H1 (cell line): ENCODE data around the gene PLA2G4E.

ENCODE experiments used
- EZH2 ChIP-seq: fragments of 200-600 bp; sonication (generic); IDR thresholded peaks from 2 replicates; pipeline ENCODE4 v1.7.1; 2012; ENCODE audit warnings: low read depth, mild to moderate bottlenecking, moderate library complexity, low read length, inconsistent platforms; ENCODE audit not compliant: severe bottlenecking
- JUND ChIP-seq: IDR thresholded peaks from 2 replicates; pipeline ENCODE4 v1.6.1; 2011; ENCODE audit warnings: mild to moderate bottlenecking, improper control_type of control experiment, low read length
- KDM5A ChIP-seq: fragments of 200-600 bp; IDR thresholded peaks from 2 replicates; pipeline ENCODE4 v1.7.1; 2012; ENCODE audit warnings: mild to moderate bottlenecking, low read length, inconsistent platforms, mixed read lengths
- MAFK ChIP-seq: IDR thresholded peaks from 2 replicates; pipeline ENCODE4 v1.6.1; 2012; ENCODE audit warnings: low read depth, mild to moderate bottlenecking, improper control_type of control experiment, low read length
- POLR2A ChIP-seq, 2 experiments: IDR thresholded peaks; 1 replicate in 1 of 2; 2 replicates in 1 of 2; pipeline ENCODE4 v1.6.1; 2011; ENCODE audit warnings: low read depth in 2 of 2, low read length in 2 of 2, mild to moderate bottlenecking in 2 of 2; ENCODE audit errors: control extremely low read depth in 1 of 2
- POLR2AphosphoS5 ChIP-seq: IDR thresholded peaks from 2 replicates; pipeline ENCODE4 v1.6.1; 2011; ENCODE audit warnings: low read depth, low read length
- RBBP5 ChIP-seq: IDR thresholded peaks from 2 replicates; pipeline ENCODE4 v1.7.1; 2012; ENCODE audit warnings: low read depth, mild to moderate bottlenecking, inconsistent platforms, low read length, moderate library complexity, borderline replicate concordance
- RXRA ChIP-seq: IDR thresholded peaks from 2 replicates; pipeline ENCODE4 v1.6.1; 2011; ENCODE audit warnings: low read depth, mild to moderate bottlenecking, low read length, moderate library complexity; ENCODE audit not compliant: insufficient read depth
- TBP ChIP-seq: IDR thresholded peaks from 2 replicates; pipeline ENCODE4 v1.6.1; 2011; ENCODE audit warnings: low read depth, low read length, improper control_type of control experiment
- TCF12 ChIP-seq: IDR thresholded peaks from 2 replicates; pipeline ENCODE4 v1.6.1; 2011; ENCODE audit warnings: low read depth, mild to moderate bottlenecking, low read length
- TF ChIP-seq, protein P1 (sequence below), 3 experiments: IDR thresholded peaks; 1 replicate in 2 of 3; 2 replicates in 1 of 3; pipeline versions ENCODE4 v1.5.1 to v1.6.1; 2011; ENCODE audit warnings: low read length in 3 of 3, mild to moderate bottlenecking in 3 of 3, inconsistent platforms in 2 of 3, low read depth in 1 of 3, moderate library complexity in 1 of 3; ENCODE audit not compliant: insufficient read depth in 1 of 3; ENCODE audit errors: control extremely low read depth in 1 of 3
- TF ChIP-seq, protein P2 (sequence below): fragments of 300-600 bp; sonication (generic); IDR thresholded peaks from 2 replicates; pipeline ENCODE4 v1.7.1; 2012; ENCODE audit warnings: low read length, moderate library complexity, mild to moderate bottlenecking, inconsistent platforms; ENCODE audit not compliant: insufficient replicate concordance

GRCh38 chr15:42065033-42065432 lies 44.2 kb upstream of the PLA2G4E start:
- TF ChIP-seq KDM5A (no peak), JUND (no peak), TBP (no peak), RBBP5 (no peak), POLR2AphosphoS5 (no peak), TCF12 (no peak), POLR2A (IDR thresholded peaks at IDR 0.05; ENCODE audit: control extremely low read depth in 1 of 2, low read depth in 2 of 2, low read length in 2 of 2) (no peak), MAFK (no peak), EZH2 (no peak), RXRA (no peak)
- TF ChIP-seq, protein P1, sequence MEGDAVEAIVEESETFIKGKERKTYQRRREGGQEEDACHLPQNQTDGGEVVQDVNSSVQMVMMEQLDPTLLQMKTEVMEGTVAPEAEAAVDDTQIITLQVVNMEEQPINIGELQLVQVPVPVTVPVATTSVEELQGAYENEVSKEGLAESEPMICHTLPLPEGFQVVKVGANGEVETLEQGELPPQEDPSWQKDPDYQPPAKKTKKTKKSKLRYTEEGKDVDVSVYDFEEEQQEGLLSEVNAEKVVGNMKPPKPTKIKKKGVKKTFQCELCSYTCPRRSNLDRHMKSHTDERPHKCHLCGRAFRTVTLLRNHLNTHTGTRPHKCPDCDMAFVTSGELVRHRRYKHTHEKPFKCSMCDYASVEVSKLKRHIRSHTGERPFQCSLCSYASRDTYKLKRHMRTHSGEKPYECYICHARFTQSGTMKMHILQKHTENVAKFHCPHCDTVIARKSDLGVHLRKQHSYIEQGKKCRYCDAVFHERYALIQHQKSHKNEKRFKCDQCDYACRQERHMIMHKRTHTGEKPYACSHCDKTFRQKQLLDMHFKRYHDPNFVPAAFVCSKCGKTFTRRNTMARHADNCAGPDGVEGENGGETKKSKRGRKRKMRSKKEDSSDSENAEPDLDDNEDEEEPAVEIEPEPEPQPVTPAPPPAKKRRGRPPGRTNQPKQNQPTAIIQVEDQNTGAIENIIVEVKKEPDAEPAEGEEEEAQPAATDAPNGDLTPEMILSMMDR (IDR thresholded peaks at IDR 0.05; ENCODE audit: control extremely low read depth in 1 of 3, insufficient read depth in 1 of 3, low read depth in 1 of 3, low read length in 3 of 3), result no peak
- TF ChIP-seq, protein P2, sequence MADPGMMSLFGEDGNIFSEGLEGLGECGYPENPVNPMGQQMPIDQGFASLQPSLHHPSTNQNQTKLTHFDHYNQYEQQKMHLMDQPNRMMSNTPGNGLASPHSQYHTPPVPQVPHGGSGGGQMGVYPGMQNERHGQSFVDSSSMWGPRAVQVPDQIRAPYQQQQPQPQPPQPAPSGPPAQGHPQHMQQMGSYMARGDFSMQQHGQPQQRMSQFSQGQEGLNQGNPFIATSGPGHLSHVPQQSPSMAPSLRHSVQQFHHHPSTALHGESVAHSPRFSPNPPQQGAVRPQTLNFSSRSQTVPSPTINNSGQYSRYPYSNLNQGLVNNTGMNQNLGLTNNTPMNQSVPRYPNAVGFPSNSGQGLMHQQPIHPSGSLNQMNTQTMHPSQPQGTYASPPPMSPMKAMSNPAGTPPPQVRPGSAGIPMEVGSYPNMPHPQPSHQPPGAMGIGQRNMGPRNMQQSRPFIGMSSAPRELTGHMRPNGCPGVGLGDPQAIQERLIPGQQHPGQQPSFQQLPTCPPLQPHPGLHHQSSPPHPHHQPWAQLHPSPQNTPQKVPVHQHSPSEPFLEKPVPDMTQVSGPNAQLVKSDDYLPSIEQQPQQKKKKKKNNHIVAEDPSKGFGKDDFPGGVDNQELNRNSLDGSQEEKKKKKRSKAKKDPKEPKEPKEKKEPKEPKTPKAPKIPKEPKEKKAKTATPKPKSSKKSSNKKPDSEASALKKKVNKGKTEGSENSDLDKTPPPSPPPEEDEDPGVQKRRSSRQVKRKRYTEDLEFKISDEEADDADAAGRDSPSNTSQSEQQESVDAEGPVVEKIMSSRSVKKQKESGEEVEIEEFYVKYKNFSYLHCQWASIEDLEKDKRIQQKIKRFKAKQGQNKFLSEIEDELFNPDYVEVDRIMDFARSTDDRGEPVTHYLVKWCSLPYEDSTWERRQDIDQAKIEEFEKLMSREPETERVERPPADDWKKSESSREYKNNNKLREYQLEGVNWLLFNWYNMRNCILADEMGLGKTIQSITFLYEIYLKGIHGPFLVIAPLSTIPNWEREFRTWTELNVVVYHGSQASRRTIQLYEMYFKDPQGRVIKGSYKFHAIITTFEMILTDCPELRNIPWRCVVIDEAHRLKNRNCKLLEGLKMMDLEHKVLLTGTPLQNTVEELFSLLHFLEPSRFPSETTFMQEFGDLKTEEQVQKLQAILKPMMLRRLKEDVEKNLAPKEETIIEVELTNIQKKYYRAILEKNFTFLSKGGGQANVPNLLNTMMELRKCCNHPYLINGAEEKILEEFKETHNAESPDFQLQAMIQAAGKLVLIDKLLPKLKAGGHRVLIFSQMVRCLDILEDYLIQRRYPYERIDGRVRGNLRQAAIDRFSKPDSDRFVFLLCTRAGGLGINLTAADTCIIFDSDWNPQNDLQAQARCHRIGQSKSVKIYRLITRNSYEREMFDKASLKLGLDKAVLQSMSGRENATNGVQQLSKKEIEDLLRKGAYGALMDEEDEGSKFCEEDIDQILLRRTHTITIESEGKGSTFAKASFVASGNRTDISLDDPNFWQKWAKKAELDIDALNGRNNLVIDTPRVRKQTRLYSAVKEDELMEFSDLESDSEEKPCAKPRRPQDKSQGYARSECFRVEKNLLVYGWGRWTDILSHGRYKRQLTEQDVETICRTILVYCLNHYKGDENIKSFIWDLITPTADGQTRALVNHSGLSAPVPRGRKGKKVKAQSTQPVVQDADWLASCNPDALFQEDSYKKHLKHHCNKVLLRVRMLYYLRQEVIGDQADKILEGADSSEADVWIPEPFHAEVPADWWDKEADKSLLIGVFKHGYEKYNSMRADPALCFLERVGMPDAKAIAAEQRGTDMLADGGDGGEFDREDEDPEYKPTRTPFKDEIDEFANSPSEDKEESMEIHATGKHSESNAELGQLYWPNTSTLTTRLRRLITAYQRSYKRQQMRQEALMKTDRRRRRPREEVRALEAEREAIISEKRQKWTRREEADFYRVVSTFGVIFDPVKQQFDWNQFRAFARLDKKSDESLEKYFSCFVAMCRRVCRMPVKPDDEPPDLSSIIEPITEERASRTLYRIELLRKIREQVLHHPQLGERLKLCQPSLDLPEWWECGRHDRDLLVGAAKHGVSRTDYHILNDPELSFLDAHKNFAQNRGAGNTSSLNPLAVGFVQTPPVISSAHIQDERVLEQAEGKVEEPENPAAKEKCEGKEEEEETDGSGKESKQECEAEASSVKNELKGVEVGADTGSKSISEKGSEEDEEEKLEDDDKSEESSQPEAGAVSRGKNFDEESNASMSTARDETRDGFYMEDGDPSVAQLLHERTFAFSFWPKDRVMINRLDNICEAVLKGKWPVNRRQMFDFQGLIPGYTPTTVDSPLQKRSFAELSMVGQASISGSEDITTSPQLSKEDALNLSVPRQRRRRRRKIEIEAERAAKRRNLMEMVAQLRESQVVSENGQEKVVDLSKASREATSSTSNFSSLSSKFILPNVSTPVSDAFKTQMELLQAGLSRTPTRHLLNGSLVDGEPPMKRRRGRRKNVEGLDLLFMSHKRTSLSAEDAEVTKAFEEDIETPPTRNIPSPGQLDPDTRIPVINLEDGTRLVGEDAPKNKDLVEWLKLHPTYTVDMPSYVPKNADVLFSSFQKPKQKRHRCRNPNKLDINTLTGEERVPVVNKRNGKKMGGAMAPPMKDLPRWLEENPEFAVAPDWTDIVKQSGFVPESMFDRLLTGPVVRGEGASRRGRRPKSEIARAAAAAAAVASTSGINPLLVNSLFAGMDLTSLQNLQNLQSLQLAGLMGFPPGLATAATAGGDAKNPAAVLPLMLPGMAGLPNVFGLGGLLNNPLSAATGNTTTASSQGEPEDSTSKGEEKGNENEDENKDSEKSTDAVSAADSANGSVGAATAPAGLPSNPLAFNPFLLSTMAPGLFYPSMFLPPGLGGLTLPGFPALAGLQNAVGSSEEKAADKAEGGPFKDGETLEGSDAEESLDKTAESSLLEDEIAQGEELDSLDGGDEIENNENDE, result no peak
